Left renal pelvis (tissue), 4 donors: ENCODE measurements around the gene TUBB4B. TPM values are rescaled to one million over a fixed set of nuclear protein-coding genes. Genes with fewer than 3 reads are reported as not detected.

Source experiments
- DNase-seq, 4 donors: peaks; one replicate each; pipeline ENCODE4 v3.0.0-alpha.2; 2013; ENCODE audit warnings: low read depth in 4 of 4, low spot score in 3 of 4
- polyA plus RNA-seq, 4 donors: library from polyadenylated mRNA; unstranded; fragments of 120-200 nt; gene quantifications; one replicate each; pipeline ENCODE4 v1.2.1, GENCODE V29; 2013; ENCODE audit not compliant: insufficient read length in 4 of 4

TUBB4B gene
- polyA plus RNA-seq, 4 donors, result 149 to 396 (median 315) TPM

- DNase-seq, result no peak
Measured at GRCh38 chr9:137224830-137225694, 16.0 kb upstream of the TUBB4B start, which contains the start of gene CYSRT1. TSS of gene CYSRT1 (plus strand) at chr9:137225174. CDS start at chr9:137225622, 448 bp downstream.

DNA sequence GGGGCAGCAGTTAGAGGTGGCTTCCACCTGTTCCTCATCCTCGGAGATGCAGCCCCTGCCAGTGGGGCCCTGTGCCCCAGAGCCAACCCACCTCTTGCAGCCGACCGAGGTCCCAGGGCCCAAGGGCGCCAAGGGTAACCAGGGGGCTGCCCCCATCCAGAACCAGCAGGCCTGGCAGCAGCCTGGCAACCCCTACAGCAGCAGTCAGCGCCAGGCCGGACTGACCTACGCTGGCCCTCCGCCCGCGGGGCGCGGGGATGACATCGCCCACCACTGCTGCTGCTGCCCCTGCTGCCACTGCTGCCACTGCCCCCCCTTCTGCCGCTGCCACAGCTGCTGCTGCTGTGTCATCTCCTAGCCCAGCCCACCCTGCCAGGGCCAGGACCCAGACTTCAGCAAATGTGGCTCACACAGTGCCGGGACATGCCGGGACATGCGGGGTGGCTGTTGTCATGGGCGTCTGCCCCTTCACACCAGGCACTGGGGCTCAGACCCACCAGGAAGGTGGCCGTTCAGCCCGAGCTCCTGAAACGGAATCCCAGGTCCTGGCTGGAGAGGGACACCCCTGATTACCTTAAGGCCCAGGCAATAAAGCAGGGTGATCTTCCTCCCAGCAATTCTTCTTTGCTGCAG is 15.3 kb upstream of the TUBB4B start:
- no peak for DNase-seq

DNA sequence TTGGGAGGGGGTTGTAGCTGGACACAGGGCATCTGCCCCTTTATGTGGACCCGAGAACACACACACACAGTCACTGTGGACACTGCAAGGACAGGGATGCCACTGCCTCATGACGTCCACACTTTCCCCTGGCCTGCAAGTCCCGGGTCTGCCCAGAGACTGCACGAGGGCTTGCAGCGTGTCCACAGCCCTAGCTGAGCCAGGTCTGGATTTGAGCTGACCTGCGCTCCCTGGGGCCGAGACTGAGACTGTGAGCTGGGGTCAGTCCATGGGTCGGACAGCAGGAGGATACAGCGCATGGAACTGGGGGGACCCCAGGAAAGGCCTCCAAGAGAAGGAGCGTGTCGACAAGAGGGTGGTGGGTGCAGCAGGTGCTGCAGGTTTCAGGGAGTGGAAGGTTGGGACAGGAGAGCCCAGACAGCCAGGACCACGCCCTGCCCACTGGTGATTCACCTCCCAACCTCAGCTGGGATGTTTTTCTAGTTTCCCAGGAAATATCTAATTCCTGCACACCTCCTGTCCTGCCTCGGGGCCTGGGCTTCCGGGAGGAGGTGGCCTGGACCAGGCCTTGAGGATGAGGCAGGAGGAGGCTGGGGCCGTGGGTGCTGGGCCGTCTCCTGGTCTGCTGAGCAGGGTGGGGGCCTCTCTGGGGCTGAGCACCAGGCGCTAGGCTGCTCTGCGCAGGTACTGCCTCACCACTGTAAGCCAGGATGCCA is 14.6 kb upstream of the TUBB4B start:
- DNase-seq, result no peak

- DNase-seq, result peak in 1 of 4 donors; percentile 60
Measured at GRCh38 chr9:137227054-137227852, 13.8 kb upstream of the TUBB4B start, which contains the start of gene RNF224. TSS of gene RNF224 (plus strand) at chr9:137227502. CDS start at chr9:137228336, 834 bp downstream.

DNA sequence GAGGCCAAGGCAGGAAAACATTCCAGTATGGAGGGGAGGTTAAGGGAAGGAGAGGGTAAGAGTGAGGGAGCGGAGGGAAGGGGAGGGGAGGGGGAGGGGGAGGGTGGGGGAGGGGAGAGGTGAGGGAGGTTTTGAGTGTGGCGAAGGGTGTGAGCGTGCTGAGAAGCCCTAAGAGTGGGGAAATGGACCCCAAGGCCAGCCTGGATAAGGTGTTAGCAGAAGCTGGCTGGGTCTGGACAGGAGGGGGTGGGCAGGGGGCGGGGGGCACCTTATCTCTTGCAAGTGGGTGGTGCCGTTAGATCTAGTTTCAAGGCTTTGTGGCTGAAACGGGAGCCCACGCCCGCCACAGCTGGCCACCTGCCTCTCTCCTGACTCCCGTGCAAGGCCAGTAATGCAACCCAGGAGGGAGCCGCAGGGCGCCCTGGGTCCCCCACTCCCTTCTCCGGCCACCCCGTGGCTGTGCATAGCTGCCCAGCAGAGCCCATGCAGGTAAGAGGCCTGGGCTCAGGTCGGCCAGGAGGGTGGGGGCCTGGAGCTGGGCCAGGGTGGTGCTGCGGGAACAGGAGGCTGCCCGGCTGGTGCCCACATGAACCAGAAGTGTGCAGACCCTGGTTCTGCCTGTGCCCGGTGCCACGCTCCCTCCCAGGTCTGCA is 13.1 kb upstream of the TUBB4B start:
- no peak for DNase-seq

- no peak for DNase-seq
Measured at GRCh38 chr9:137228506-137228967, 12.6 kb upstream of the TUBB4B start.

DNA sequence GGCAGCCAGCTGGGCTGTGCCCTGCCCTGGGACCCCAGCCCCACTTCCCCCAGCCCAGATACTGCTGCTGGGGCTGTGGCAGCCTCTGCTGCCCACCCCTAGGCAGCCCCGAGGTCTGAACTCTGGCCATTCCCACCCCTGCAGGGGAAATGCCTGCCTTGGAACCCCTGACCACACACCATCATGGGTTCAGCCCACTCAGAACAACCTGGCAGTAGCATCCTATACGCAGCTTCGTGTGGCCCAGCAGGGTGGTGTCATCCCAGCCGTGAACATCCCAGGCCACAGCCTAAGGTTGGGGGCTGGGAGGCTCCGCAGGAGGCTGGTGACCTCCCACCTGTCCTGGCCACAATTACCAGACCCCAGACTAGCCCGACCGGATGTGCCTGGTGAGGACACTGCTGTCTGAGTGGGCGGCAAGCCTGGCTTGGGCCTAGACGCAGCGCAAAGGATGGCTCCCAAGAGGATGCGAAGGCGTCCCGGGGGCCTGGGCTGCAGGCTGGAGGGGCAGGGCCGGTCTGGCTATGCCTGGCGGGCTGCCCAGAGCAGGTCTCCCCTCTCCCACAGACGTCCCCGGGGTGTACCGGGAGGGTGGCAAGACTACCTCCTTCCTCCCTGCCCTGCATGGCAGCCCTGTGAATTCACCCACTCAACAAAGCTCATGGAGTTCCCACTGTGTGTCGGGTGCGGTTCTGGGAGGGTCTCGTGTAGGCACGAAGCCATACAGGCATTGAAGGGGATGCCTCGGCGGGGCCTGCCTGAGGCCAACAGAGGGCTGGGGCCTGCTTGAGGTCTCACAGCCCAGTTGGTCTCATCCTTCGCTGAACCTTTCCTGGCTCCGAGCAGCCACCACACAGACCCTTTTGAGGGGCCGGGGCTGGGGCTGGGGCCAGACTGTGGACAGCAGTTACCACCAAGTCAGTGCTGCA is 11.9 kb upstream of the TUBB4B start:
- no peak for DNase-seq

DNA sequence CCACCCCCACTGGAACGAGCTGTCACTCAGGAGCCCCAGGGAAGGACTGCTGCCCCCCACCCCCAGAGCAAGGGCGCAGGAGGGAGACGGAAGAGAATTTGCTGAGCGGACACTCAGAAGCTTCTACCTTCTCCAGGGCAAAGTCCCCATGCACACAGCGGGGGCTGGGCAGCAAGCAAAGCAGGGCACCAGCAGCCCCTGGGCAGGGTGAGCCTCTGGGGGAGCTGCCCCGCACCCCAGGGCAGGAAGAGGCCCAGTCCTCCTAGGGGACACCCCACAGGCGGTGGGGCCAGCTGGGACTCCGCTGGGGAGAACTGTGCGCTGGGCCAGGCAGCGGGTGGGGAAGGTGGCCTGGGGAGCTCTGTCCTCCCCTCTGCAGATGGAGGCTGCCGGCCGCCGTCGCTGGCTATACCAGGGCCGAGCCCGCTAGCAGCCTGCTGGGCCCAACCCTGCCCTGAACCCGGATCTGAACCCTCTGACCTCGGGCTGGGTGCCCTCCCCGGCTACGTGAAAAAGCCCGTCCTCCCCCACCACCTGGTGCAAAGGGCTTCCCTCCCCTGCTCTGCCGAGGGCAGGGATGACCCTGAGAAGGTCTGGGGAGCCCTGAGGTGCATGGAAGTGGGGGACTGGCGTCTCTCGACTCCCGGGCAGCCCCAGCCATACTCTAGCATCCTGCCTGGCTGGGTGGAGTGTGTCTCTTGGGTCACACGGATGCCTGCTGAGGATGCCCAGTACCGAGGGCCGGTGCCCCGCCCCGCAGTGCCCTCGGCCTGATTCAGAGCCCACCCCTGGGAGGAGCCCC is 11.0 kb upstream of the TUBB4B start:
- no peak for DNase-seq

DNA sequence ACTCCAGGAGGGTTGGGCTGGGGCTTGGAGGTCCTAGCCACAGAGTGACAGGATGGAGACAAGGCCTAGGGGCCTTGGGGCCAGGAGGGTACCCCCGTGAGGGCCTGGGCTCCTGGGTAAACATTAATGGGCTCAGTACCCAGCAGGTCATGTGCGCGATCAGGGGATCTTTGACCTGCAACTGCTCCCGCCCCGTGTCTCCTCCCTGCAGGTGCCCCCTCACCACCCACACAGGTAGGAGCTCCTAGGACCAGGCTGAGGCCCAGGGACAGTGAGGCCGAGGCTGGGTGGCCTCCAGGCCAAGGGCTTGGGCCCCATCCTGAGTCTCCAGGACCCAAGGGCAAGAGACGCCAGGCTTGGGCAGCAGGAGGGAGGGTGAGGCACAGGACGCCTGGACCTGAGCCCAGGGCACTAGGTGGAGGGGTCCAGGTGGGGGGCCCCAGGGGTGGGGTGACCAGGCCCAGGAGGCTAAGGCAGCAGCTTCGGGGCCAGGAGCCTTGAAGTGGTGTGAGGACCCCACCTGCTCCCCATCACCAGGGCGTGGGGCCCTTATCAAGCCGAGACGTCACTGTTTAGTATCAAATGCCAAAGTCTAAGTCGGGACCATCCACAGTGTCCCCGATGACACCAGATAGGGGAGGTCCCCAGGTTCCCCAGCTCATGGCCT is 10.2 kb upstream of the TUBB4B start, which contains the start of gene SLC34A3:
Gene SLC34A3 (plus strand): TSS at position 197 of the 667 bp plus-strand sequence. CDS start 802 bp downstream, outside the sequence.
- DNase-seq, result no peak

DNA sequence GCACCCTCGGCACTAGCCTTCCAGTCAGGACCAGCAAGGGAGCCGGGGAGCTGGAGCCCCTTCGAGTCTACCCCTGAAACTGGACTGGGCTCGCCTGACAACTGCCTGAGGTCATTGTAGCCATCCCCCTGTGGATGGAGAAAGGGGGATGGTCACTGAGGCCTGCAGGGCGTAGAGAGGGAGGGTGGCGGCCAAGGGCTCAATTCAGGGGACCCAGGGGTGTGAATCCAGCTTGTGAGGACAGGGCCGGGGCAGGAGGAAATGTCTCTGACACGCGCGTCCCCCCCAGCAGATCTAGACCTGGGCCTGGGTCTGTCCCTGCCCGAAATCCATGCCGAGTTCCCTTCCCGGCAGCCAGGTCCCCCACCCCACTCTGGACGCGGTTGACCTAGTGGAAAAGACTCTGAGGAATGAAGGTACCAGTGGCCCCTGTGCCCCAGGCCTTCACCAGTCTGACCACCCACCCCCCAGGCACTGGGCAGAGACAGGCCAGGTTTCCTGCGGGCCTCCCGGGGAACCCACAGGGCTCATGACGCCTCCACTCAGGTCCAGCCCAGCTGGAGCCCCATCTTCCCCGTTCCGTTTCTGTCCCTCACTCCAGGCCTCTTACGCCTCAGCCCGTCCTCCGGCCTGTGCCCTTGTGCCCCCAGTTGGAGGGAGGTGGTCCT is 9.6 kb upstream of the TUBB4B start:
- no peak for DNase-seq

DNA sequence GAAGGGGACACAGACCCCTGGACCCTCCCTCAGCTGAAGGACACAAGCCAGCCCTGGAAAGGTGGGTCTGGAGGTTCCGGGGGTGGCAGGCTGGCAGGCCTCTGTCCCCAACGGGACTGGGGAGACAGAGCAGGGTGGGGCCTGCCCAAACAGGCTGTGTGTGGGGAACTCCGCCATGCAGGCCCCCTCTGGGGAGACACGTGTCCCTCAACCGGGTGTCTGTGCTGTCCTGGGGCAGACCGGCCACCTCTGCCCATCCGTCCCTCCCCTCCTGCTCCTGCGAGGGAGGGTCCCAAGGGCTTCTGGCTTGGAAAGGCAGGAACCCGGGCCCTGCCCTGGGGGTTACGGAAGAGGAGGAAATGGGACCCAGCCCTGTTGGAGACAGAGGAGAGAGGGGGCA is 9.0 kb upstream of the TUBB4B start:
- DNase-seq, result no peak

DNA sequence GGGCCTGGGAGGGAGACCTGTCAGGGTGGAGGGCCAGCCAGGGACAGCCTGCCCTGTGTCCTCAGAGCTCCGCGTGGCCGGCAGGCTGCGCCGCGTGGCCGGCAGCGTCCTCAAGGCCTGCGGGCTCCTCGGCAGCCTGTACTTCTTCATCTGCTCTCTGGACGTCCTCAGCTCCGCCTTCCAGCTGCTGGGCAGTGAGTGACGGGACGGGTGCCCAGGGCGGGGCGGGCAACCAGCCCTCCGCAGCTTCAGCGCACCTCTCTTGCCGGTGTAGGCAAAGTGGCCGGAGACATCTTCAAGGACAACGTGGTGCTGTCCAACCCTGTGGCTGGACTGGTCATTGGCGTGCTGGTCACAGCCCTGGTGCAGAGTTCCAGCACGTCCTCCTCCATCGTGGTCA is 8.6 kb upstream of the TUBB4B start:
- no peak for DNase-seq

- no peak for DNase-seq
Measured at GRCh38 chr9:137233143-137233980, 7.7 kb upstream of the TUBB4B start.

DNA sequence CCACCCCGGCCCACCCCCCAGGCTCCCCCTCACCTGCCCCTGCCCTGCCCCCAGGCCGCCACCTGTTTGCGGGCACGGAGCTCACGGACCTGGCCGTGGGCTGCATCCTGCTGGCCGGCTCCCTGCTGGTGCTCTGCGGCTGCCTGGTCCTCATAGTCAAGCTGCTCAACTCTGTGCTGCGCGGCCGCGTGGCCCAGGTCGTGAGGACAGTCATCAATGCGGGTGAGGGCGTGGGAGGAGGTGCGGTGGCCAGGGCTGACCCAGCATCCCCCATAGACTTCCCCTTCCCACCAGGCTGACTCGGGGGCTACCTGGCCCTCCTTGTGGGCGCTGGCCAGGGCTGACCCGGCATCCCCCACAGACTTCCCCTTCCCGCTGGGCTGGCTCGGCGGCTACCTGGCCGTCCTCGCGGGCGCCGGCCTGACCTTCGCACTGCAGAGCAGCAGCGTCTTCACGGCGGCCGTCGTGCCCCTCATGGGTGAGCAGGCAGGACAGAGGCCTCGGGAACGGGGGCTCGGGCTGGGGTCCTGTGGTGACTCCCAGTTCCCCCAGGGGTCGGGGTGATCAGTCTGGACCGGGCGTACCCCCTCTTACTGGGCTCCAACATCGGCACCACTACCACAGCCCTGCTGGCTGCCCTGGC is 6.9 kb upstream of the TUBB4B start:
- no peak for DNase-seq

DNA sequence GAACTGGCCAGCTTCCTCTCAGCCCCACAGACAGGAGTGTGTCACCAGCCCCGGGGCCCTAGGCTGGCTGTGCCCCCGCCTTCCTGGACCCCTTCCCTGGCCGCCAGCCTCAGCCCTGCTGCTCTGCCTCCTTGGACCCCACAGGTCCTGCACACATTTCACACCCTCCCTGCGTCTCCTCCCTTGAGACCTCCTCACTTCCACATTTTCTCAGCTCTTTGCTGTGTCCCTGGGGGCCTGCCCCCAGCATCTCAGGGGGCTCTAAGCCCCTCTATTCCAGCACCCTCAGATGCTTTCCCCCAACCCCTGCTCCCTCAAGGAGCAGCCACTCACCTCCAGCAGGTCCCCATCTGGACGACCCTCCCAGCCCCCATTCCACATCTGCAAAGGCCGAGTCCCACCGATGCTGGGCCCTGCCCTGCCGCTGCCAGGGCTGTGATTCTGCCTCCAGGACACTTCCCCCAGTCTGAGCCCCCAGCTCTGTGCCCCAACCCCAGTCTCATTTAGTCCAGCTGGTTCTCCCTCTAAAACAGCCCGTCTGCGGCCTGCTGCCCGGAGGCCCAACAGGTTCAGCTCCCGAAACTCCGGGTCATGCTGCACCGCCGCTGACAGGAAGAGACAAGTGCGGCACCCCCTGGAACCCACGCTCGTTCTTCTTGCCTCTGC is 6.2 kb upstream of the TUBB4B start:
- DNase-seq, result no peak
